Stimulated activated CD4-positive, alpha-beta T cell treated with anti-CD3 and anti-CD28 coated beads, Interleukin-2, amount 100 ng/mL, for 24 hours (primary cell): Measurements from ENCODE around the gene ATRNL1.
"Not testable (repeated sequence)": the region's sequence is repeated elsewhere in the genome, so short reads cannot be mapped to it uniquely, and the experiment has no call there.

Source experiments
- DNase-seq, 2 donors: peaks; one replicate each; pipeline ENCODE4 v3.0.0-alpha.2; 2020

The ATRNL1 gene

GRCh38 chr10:115771755-115772154, 678.6 kb downstream of the ATRNL1 start:
- no peak for DNase-seq

GRCh38 chr10:115772606-115773005, 679.4 kb downstream of the ATRNL1 start:
- no peak for DNase-seq

DNA sequence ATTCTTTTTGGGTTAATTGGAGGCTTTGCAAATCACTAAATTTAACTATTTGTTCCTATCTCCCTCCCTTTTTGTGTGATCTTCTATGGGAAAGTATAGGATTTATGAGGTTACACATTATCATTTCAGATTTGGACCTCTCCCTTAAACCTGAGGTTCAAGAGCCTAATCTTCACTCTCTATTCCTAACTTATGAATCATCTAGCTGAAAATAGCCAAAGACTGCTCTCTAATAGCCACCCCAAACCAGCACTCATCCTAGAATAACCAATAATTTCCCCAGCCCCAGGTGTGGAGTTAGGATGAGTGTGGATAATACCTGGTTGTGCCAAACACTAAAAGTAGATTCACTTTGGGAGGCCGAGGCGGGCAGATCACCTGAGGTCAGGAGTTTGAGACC, 680.7 kb downstream of the ATRNL1 start:
- DNase-seq, result no peak

GRCh38 chr10:115774721-115775120, 681.6 kb downstream of the ATRNL1 start:
- no peak for DNase-seq

GRCh38 chr10:115777646-115778045, 684.5 kb downstream of the ATRNL1 start:
- no peak for DNase-seq

DNA sequence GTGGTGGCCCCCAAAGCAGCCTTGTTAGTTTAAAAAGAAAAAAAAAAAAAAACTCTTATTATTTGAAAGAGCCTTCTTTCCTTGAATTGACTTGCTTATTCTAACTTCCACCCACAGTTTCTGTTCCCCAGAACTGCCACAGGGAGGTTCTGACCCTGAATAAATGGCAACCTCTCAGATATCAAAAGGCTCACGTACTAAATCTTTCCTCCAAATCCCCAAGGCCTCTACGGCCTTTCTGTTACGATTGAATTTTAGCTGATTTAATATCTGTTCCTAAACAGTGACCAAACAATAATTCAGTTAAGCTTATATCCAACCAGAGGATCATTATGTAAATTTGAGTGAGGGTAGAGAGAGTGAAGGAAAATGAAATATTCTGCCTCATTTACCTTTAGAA, 697.1 kb downstream of the ATRNL1 start:
- no peak for DNase-seq

- no peak for DNase-seq
Observed at GRCh38 chr10:115795964-115796363, 702.8 kb downstream of the ATRNL1 start.

GRCh38 chr10:115801457-115801856, 708.3 kb downstream of the ATRNL1 start:
- DNase-seq, result no peak

- DNase-seq, result no peak
Observed at GRCh38 chr10:115801992-115802391, 708.8 kb downstream of the ATRNL1 start.

DNA sequence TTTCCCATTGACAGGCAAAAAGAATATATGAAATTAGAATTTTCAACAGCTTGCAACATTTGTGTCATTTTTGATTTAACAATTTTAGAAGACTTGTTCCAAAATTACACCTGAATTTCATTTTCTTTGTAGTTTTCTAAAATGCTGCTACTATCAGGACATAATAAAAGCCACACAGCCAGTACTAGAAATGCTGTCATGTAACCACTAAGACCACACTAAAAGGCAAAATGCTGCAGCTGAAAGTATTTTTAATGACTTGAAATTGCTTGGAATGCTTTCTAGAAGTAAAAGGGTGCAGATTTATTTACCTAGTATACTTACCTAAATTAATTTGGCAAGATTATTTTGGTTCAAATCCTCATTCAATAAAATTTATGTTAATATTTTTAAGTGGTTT, 709.7 kb downstream of the ATRNL1 start:
- DNase-seq, result no peak

DNA sequence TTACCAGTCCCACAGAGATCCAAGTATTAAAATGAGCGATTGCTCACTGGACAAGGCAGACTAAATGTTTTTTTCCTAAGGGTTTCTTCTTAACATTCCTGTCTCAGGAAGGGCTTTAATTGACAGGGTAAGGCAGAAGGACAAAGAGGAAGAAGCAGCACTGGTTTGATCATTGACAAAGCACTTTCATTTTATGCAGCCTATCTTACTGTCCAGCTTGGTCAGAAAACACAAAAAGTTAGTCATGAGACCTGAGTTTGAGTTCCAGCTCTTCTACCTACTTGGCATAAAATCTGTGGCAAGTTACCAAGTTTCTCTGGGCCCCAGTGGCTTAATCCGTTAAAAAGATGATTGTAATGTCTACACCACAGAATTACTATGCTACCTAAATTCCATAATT, 721.4 kb downstream of the ATRNL1 start:
- no peak for DNase-seq

- no peak for DNase-seq
Observed at GRCh38 chr10:115818012-115818411, 724.8 kb downstream of the ATRNL1 start.

- DNase-seq, result no peak
Observed at GRCh38 chr10:115826396-115826795, 733.2 kb downstream of the ATRNL1 start.

DNA sequence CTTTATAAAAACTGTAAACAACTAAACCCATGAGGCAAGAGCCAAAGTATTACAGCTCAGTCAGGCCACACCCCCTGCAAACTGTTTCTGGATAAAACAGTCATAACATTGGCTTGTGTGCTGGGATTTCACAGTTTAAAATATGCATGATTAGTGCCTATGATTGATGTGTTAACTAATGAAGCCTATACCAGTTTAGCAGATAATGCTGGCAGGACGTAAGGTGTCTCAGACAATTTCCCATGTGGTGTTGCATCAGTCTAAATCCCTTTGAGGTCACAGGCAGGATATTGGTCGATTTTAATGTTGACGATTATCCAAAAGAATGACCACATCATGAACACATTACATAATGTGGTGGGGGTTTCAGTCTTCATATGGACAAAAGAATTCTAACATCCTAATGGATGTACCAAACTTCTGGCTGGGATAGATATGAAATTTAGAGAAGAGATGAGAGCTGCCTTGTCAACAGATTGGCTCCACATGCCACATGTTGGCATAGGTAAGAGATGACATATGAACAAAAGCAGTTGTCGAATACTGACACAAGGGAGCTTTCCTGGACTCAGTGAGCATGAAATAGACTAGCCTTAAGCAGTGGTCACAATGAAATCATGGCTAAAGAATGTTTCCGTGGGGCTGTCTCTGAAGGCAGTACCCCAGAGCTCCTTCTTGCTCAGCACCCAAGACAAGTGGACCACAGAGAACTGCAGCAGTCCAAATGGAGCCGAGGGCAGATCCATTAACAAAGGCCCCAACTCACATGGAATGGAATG, 734.3 kb downstream of the ATRNL1 start:
- no peak for DNase-seq

GRCh38 chr10:115828182-115828581, 735.0 kb downstream of the ATRNL1 start:
- DNase-seq, result not testable (repeated sequence)

DNA sequence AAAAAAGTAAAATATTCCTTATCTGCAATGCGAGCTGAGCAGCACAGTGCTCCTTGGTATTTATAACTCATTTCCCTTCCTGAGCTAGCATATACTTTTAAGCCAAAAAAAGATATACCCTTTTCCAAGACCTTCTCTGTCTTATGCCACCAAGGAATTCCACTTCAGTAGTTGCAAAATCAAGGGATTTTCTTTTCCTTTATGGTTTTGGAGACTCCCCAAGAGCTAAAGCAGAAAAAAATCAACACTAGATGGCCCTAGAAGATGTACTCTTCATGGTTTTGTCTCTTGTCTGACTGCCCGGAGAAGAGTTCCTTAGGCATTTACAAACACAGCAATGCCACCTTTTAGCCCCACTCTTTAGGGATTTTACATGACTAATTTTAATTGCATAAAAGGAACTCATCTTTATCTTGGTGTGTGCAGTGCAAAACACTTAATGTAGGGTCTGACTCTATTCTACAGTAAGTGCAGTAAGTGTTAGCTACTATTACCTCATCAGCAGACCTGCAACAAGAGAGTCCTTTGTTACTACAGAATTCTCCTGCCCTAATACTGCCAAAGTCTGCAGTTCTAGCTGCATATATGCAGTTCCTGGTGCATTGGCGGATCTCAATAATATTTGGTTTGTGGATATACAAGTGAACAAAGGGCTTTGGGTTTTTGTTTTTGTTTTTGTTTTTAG, 736.5 kb downstream of the ATRNL1 start:
- DNase-seq, result no peak

- DNase-seq, result no peak
Observed at GRCh38 chr10:115830265-115830970, 737.3 kb downstream of the ATRNL1 start.

GRCh38 chr10:115831016-115831415, 737.9 kb downstream of the ATRNL1 start:
- no peak for DNase-seq

GRCh38 chr10:115833119-115833518, 740.0 kb downstream of the ATRNL1 start:
- DNase-seq, result no peak

GRCh38 chr10:115844591-115844990, 751.4 kb downstream of the ATRNL1 start:
- DNase-seq, result no peak

DNA sequence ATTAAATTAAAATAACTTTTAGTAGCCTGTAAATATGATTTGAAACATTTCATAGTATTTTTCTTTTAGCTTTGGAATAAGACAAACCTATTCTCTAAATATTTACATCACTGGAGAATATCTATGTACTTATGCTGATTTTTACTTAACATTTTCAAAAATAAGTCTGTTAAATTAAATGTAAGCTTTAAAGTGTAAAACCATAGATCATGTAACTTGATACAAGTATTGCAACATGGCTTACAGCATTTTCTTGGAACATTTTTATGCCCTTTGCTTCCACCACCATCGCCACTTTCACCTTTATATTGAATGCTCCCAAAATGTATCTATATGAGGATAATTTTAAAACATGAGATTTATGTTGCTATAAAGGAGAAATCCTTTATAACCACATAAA, 752.8 kb downstream of the ATRNL1 start:
- DNase-seq, result no peak

- no peak for DNase-seq
Observed at GRCh38 chr10:115846528-115846927, 753.4 kb downstream of the ATRNL1 start.

- DNase-seq, result no peak
Observed at GRCh38 chr10:115849197-115849596, 756.0 kb downstream of the ATRNL1 start.

GRCh38 chr10:115850666-115851065, 757.5 kb downstream of the ATRNL1 start:
- DNase-seq, result no peak
